WTC11 (cell line): ENCODE measurements around the gene MTREX.

Experiments used
- CREB1 ChIP-seq: sonication (generic); formaldehyde crosslinking; IDR thresholded peaks from 2 replicates; pipeline ENCODE4 v1.8.0; 2023; ENCODE audit warnings: mild to moderate bottlenecking, missing genetic modification reagents
- EMX1 ChIP-seq: fragments of 250-450 bp; sonication (Bioruptor Pico); IDR thresholded peaks from 2 replicates; pipeline ENCODE4 v1.8.0; 2021; ENCODE audit warnings: mild to moderate bottlenecking
- FOXK1 ChIP-seq: sonication (generic); formaldehyde crosslinking; IDR thresholded peaks from 2 replicates; pipeline ENCODE4 v1.8.0; 2022; ENCODE audit warnings: mild to moderate bottlenecking, moderate library complexity, missing genetic modification reagents
- GABPB1 ChIP-seq: sonication (generic); formaldehyde crosslinking; IDR thresholded peaks from 2 replicates; pipeline ENCODE4 v1.8.1; 2023; ENCODE audit warnings: mild to moderate bottlenecking, missing genetic modification reagents
- JAZF1 ChIP-seq: fragments of 250-450 bp; sonication (Bioruptor Pico); IDR thresholded peaks from 2 replicates; pipeline ENCODE4 v1.9.0; 2021; ENCODE audit warnings: moderate library complexity, mild to moderate bottlenecking, inconsistent platforms
- MYBL2 ChIP-seq: sonication (generic); formaldehyde crosslinking; IDR thresholded peaks from 2 replicates; pipeline ENCODE4 v1.8.1; 2023; ENCODE audit warnings: mild to moderate bottlenecking, moderate library complexity, missing genetic modification reagents
- NFE2L1 ChIP-seq: sonication (generic); formaldehyde crosslinking; IDR thresholded peaks from 2 replicates; pipeline ENCODE4 v1.8.1; 2023; ENCODE audit warnings: missing genetic modification reagents
- SP1 ChIP-seq: sonication (generic); formaldehyde crosslinking; conservative IDR thresholded peaks from 2 replicates; pipeline ENCODE4 v1.8.1; 2022; ENCODE audit warnings: missing genetic modification reagents
- TF ChIP-seq, protein P1 (sequence below): fragments of 200-600 bp; IDR thresholded peaks from 2 replicates; pipeline ENCODE4 v1.8.0; 2022; ENCODE audit warnings: antibody characterized with exemption
- TF ChIP-seq, protein P2 (sequence below): sonication (generic); formaldehyde crosslinking; conservative IDR thresholded peaks from 2 replicates; pipeline ENCODE4 v1.8.1; 2022; ENCODE audit warnings: mild to moderate bottlenecking, missing genetic modification reagents
- TF ChIP-seq, protein P3 (sequence below): sonication (generic); formaldehyde crosslinking; IDR thresholded peaks from 2 replicates; pipeline ENCODE4 v1.8.1; 2022; ENCODE audit warnings: low read depth, missing genetic modification reagents, borderline replicate concordance
- TF ChIP-seq, protein P4 (sequence below): sonication (generic); formaldehyde crosslinking; IDR thresholded peaks from 2 replicates; pipeline ENCODE4 v1.8.0; 2022; ENCODE audit warnings: mild to moderate bottlenecking, missing genetic modification reagents
- TF ChIP-seq, protein P5 (sequence below): sonication (generic); formaldehyde crosslinking; IDR thresholded peaks from 2 replicates; pipeline ENCODE4 v1.8.0; 2022; ENCODE audit warnings: missing genetic modification reagents
- TF ChIP-seq, protein P6 (sequence below): sonication (generic); formaldehyde crosslinking; IDR thresholded peaks from 2 replicates; pipeline ENCODE4 v1.8.1; 2023; ENCODE audit warnings: mild to moderate bottlenecking, missing genetic modification reagents, moderate library complexity

DNA sequence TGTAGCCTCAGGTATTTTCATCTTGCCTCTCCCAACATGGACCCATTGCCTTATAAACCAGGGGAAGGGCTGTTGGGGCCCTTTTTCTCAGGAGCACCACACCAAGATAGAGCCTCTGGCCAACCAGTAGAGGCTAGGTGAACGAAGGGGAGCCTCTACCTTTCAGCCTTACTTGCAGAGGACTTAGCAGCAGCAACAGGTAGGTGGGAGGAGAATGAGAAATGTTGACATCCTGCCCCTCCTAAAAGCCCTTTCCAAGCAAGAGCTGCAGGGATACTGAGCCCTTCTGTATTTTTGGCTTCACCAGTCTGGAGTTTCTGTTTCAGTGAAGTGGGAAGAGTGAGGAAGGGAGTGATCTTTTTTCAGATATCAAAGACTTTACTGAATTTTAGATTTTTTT, 77.4 kb downstream of the MTREX start:
- TF ChIP-seq, protein P1, sequence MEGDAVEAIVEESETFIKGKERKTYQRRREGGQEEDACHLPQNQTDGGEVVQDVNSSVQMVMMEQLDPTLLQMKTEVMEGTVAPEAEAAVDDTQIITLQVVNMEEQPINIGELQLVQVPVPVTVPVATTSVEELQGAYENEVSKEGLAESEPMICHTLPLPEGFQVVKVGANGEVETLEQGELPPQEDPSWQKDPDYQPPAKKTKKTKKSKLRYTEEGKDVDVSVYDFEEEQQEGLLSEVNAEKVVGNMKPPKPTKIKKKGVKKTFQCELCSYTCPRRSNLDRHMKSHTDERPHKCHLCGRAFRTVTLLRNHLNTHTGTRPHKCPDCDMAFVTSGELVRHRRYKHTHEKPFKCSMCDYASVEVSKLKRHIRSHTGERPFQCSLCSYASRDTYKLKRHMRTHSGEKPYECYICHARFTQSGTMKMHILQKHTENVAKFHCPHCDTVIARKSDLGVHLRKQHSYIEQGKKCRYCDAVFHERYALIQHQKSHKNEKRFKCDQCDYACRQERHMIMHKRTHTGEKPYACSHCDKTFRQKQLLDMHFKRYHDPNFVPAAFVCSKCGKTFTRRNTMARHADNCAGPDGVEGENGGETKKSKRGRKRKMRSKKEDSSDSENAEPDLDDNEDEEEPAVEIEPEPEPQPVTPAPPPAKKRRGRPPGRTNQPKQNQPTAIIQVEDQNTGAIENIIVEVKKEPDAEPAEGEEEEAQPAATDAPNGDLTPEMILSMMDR = no peak
- no peak for TF ChIP-seq FOXK1
- no peak for TF ChIP-seq CREB1 (CRISPR knock-in tag)
- no peak for TF ChIP-seq SP1
- TF ChIP-seq, protein P2, sequence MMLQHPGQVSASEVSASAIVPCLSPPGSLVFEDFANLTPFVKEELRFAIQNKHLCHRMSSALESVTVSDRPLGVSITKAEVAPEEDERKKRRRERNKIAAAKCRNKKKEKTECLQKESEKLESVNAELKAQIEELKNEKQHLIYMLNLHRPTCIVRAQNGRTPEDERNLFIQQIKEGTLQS = no peak
- TF ChIP-seq NFE2L1 (CRISPR knock-in tag) = no peak
- TF ChIP-seq GABPB1 = no peak
- TF ChIP-seq, protein P3, sequence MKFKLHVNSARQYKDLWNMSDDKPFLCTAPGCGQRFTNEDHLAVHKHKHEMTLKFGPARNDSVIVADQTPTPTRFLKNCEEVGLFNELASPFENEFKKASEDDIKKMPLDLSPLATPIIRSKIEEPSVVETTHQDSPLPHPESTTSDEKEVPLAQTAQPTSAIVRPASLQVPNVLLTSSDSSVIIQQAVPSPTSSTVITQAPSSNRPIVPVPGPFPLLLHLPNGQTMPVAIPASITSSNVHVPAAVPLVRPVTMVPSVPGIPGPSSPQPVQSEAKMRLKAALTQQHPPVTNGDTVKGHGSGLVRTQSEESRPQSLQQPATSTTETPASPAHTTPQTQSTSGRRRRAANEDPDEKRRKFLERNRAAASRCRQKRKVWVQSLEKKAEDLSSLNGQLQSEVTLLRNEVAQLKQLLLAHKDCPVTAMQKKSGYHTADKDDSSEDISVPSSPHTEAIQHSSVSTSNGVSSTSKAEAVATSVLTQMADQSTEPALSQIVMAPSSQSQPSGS = no peak
- TF ChIP-seq, protein P4, sequence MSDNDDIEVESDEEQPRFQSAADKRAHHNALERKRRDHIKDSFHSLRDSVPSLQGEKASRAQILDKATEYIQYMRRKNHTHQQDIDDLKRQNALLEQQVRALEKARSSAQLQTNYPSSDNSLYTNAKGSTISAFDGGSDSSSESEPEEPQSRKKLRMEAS (CRISPR knock-in tag) = no peak
- TF ChIP-seq, protein P5, sequence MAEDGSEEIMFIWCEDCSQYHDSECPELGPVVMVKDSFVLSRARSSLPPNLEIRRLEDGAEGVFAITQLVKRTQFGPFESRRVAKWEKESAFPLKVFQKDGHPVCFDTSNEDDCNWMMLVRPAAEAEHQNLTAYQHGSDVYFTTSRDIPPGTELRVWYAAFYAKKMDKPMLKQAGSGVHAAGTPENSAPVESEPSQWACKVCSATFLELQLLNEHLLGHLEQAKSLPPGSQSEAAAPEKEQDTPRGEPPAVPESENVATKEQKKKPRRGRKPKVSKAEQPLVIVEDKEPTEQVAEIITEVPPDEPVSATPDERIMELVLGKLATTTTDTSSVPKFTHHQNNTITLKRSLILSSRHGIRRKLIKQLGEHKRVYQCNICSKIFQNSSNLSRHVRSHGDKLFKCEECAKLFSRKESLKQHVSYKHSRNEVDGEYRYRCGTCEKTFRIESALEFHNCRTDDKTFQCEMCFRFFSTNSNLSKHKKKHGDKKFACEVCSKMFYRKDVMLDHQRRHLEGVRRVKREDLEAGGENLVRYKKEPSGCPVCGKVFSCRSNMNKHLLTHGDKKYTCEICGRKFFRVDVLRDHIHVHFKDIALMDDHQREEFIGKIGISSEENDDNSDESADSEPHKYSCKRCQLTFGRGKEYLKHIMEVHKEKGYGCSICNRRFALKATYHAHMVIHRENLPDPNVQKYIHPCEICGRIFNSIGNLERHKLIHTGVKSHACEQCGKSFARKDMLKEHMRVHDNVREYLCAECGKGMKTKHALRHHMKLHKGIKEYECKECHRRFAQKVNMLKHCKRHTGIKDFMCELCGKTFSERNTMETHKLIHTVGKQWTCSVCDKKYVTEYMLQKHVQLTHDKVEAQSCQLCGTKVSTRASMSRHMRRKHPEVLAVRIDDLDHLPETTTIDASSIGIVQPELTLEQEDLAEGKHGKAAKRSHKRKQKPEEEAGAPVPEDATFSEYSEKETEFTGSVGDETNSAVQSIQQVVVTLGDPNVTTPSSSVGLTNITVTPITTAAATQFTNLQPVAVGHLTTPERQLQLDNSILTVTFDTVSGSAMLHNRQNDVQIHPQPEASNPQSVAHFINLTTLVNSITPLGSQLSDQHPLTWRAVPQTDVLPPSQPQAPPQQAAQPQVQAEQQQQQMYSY (CRISPR knock-in tag) = no peak
- TF ChIP-seq, protein P6, sequence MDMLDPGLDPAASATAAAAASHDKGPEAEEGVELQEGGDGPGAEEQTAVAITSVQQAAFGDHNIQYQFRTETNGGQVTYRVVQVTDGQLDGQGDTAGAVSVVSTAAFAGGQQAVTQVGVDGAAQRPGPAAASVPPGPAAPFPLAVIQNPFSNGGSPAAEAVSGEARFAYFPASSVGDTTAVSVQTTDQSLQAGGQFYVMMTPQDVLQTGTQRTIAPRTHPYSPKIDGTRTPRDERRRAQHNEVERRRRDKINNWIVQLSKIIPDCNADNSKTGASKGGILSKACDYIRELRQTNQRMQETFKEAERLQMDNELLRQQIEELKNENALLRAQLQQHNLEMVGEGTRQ (CRISPR knock-in tag) = no peak
- no peak for TF ChIP-seq JAZF1 (CRISPR knock-in tag)
- TF ChIP-seq MYBL2 (CRISPR knock-in tag) = no peak
- TF ChIP-seq EMX1 (CRISPR knock-in tag) = no peak
